ENCODE measurements around the gene BMI1.

BMI1 gene

DNA sequence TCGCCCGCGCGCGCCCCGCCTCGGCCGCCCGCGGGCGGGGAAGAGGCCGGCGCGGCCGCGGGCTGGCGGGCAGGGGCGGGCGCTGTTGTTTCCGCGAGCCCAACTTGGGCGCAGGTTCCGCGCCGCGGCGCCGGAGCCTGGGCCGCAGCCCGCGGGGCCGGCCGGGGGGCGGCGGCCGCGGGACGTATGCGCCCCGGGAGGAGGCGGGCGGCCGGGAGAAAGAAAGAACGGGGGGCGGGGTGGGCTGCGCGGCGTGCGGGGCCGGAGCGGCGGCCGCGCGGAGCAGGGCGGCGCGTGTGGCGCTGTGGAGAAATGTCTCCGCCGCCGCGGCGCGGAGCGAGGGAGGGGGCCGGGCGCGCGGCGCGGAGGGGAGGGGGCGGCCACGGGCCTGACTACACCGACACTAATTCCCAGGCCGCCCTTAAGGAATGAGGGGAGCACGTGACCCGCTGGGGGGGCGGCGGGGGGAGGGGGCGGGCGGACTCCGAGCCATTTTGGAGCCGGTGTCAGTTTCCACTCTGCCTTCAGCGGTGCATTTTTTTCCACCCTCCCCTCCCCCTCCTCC lies at the start of gene BMI1:
Gene BMI1, plus strand, starts transcription at position 509 of the 565 bp plus-strand sequence. CDS start 5,351 bp downstream, outside the sequence.
- peak within 1 kb of the TSS; percentile 82 for H2AFZ ChIP-seq (ENCODE audit: low read depth, low read length)
- peak within 1 kb of the TSS; percentile 66 for H3K27ac ChIP-seq (ENCODE audit: low read length)
- peak within 1 kb of the TSS; percentile 75 to 95 for H3K4me3 ChIP-seq (ENCODE audit: low read depth in 1 of 2, low read length in 2 of 2)
- ATAC-seq (ENCODE audit: insufficient read depth, low read depth) (peak; percentile 55), DNase-seq (peak; percentile 84)
- H3K4me2 ChIP-seq (ENCODE audit: insufficient read depth, low read length), result peak within 1 kb of the TSS; percentile 73
- peaks cover 3% of the 10 kb centered on the region for H3K9me3 ChIP-seq (ENCODE audit: insufficient read depth, low read length, severe bottlenecking)
- H3K9ac ChIP-seq (ENCODE audit: low read depth, low read length), result peak within 1 kb of the TSS; percentile 94
- peaks cover 27% of the 10 kb centered on the region for H4K20me1 ChIP-seq (ENCODE audit: insufficient read depth, low read length)
- TF ChIP-seq, protein P1, sequence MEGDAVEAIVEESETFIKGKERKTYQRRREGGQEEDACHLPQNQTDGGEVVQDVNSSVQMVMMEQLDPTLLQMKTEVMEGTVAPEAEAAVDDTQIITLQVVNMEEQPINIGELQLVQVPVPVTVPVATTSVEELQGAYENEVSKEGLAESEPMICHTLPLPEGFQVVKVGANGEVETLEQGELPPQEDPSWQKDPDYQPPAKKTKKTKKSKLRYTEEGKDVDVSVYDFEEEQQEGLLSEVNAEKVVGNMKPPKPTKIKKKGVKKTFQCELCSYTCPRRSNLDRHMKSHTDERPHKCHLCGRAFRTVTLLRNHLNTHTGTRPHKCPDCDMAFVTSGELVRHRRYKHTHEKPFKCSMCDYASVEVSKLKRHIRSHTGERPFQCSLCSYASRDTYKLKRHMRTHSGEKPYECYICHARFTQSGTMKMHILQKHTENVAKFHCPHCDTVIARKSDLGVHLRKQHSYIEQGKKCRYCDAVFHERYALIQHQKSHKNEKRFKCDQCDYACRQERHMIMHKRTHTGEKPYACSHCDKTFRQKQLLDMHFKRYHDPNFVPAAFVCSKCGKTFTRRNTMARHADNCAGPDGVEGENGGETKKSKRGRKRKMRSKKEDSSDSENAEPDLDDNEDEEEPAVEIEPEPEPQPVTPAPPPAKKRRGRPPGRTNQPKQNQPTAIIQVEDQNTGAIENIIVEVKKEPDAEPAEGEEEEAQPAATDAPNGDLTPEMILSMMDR (IDR thresholded peaks at IDR 0.05; ENCODE audit: borderline replicate concordance, extremely low read depth, low read length, poor library complexity, severe bottlenecking), result no peak
- TF ChIP-seq EZH2 (IDR thresholded peaks at IDR 0.05; ENCODE audit: borderline replicate concordance, low read depth, low read length, severe bottlenecking), result no peak
- H3K36me3 ChIP-seq (ENCODE audit: insufficient read depth, low read length), result no peaks in the 10 kb centered on the region
- peaks cover 33% of the 10 kb centered on the region for H3K27me3 ChIP-seq (ENCODE audit: insufficient read depth, low read length, poor library complexity)
- H3K79me2 ChIP-seq (ENCODE audit: insufficient read depth, low read length), result peaks cover 58% of the 10 kb centered on the region
- H3K4me1 ChIP-seq (ENCODE audit: insufficient read depth, low read length), result peaks cover 72% of the 10 kb centered on the region

DNA sequence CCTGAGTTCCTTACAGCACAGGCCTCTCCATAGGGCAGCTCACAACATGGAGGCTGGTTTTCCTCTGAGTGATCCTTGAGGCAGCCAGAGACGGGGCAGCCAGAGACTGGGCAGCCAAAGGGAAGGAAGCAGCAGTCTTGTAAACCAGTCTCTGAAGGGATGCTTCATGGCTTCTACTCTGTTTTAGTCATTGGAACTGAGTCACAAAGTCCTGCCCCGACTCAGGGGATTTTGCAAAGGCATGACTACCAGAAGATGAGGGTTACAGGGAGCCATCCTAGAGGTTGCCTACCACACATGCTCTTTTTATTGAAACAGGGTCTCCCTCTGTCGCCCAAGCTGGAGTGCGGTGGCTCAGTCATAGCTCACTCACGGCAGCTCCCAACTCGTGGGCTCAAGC lies 49.1 kb upstream of the BMI1 start:
- Histone ChIP-seq H3K36me3 (ENCODE audit: insufficient read depth, low read length) (no peaks in the 10 kb centered on the region), H4K20me1 (ENCODE audit: insufficient read depth, low read length) (0 out of 2 replicates have a peak, but pooled peaks cover 2% of the 10 kb centered on the region), H3K27me3 (ENCODE audit: insufficient read depth, low read length, poor library complexity) (peaks cover 7% of the 10 kb centered on the region), H3K9ac (ENCODE audit: low read depth, low read length) (no peak overlapping the region), H3K27ac (ENCODE audit: low read length) (no peak overlapping the region), H3K4me3 (ENCODE audit: low read depth in 1 of 2, low read length in 2 of 2) (no peak overlapping the region), H2AFZ (ENCODE audit: low read depth, low read length) (no peak overlapping the region), H3K4me1 (ENCODE audit: insufficient read depth, low read length) (no peaks in the 10 kb centered on the region), H3K79me2 (ENCODE audit: insufficient read depth, low read length) (no peaks in the 10 kb centered on the region), H3K4me2 (ENCODE audit: insufficient read depth, low read length) (no peak overlapping the region), H3K9me3 (ENCODE audit: insufficient read depth, low read length, severe bottlenecking) (no peaks in the 10 kb centered on the region)
- no peak for ATAC-seq (ENCODE audit: insufficient read depth, low read depth)
- TF ChIP-seq, protein P1 (IDR thresholded peaks at IDR 0.05; ENCODE audit: borderline replicate concordance, extremely low read depth, low read length, poor library complexity, severe bottlenecking), result no peak
- TF ChIP-seq EZH2 (IDR thresholded peaks at IDR 0.05; ENCODE audit: borderline replicate concordance, low read depth, low read length, severe bottlenecking), result no peak
- DNase-seq, result no peak

DNA sequence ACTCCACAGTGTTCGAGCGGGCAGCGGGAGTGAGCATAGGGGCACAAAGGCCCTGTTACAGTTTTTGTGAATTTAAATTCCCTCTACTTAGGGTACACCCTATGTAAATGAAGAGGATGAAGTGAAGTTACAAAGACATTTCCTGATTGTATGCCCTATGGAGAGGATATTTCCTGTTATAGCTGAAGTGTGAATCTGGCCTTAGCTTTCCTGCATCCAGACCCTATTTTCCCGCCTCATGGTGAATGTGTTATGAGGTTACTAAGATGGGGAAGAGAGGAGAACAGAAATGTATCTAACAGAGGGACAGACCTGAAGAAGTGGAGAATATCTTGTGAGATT lies 42.5 kb upstream of the BMI1 start:
- H3K4me3 ChIP-seq (ENCODE audit: low read depth in 1 of 2, low read length in 2 of 2), result no peak overlapping the region
- no peaks in the 10 kb centered on the region for H3K36me3 ChIP-seq (ENCODE audit: insufficient read depth, low read length)
- H3K27me3 ChIP-seq (ENCODE audit: insufficient read depth, low read length, poor library complexity), result no peaks in the 10 kb centered on the region
- no peaks in the 10 kb centered on the region for H4K20me1 ChIP-seq (ENCODE audit: insufficient read depth, low read length)
- H3K9ac ChIP-seq (ENCODE audit: low read depth, low read length), result no peak overlapping the region
- H3K9me3 ChIP-seq (ENCODE audit: insufficient read depth, low read length, severe bottlenecking), result no peaks in the 10 kb centered on the region
- H3K79me2 ChIP-seq (ENCODE audit: insufficient read depth, low read length), result no peaks in the 10 kb centered on the region
- no peaks in the 10 kb centered on the region for H3K4me1 ChIP-seq (ENCODE audit: insufficient read depth, low read length)
- H3K4me2 ChIP-seq (ENCODE audit: insufficient read depth, low read length), result no peak overlapping the region
- no peak for ATAC-seq (ENCODE audit: insufficient read depth, low read depth)
- H2AFZ ChIP-seq (ENCODE audit: low read depth, low read length), result no peak overlapping the region
- no peak for DNase-seq
- no peak overlapping the region for H3K27ac ChIP-seq (ENCODE audit: low read length)
- no peak for TF ChIP-seq EZH2 (IDR thresholded peaks at IDR 0.05; ENCODE audit: borderline replicate concordance, low read depth, low read length, severe bottlenecking)
- TF ChIP-seq, protein P1 (IDR thresholded peaks at IDR 0.05; ENCODE audit: borderline replicate concordance, extremely low read depth, low read length, poor library complexity, severe bottlenecking), result no peak

Data from DND-41 (cell line).